GM21717 (cell line): Measurements from ENCODE around the gene PNMA5.

Experiments used
- ATAC-seq: cut with Tn5 transposase; IDR thresholded peaks from one replicate; pipeline ENCODE4 v1.9.1; 2021; ENCODE audit warnings: mild to moderate bottlenecking, moderate library complexity; ENCODE audit not compliant: unreplicated experiment

Gene PNMA5

GRCh38 chrX:152959626-152960025 lies 34.3 kb downstream of the PNMA5 start:
- no peak for ATAC-seq

- ATAC-seq, result peak; percentile 82
These were observed 35.1 kb downstream of the PNMA5 start for GRCh38 chrX:152958524-152959465.

- ATAC-seq, result no peak
These were observed 35.9 kb downstream of the PNMA5 start for GRCh38 chrX:152958047-152958446.

- ATAC-seq, result no peak
These were observed 43.1 kb downstream of the PNMA5 start for GRCh38 chrX:152950786-152951185.

GRCh38 chrX:152949114-152949513 lies 44.8 kb downstream of the PNMA5 start:
- ATAC-seq, result no peak

- ATAC-seq, result no peak
These were observed 47.2 kb downstream of the PNMA5 start for GRCh38 chrX:152946681-152947080.

- no peak for ATAC-seq
These were observed 48.6 kb downstream of the PNMA5 start for GRCh38 chrX:152945021-152945979.

- no peak for ATAC-seq
These were observed 50.1 kb downstream of the PNMA5 start for GRCh38 chrX:152943826-152944225.

- no peak for ATAC-seq
These were observed 51.9 kb downstream of the PNMA5 start for GRCh38 chrX:152942077-152942442.

- ATAC-seq, result peak; percentile 82
These were observed 52.4 kb downstream of the PNMA5 start for GRCh38 chrX:152941328-152942076.
